Mammary epithelial cell (primary cell): Measurements from ENCODE around the gene PZP.

ENCODE experiments used
- EZH2 ChIP-seq: IDR thresholded peaks from 2 replicates; pipeline ENCODE4 v1.6.1; 2012; ENCODE audit warnings: low read length, inconsistent platforms, borderline replicate concordance
- TF ChIP-seq, protein P1 (sequence below), 2 donors: IDR thresholded peaks in 1 of 2; conservative IDR thresholded peaks in 1 of 2; 2 replicates each; pipeline ENCODE4 v1.5.1; 2011 to 2012; ENCODE audit warnings: inconsistent platforms in 2 of 2, low read length in 2 of 2, mild to moderate bottlenecking in 2 of 2, control low read depth in 1 of 2, low read depth in 1 of 2; ENCODE audit not compliant: insufficient read depth in 1 of 2; ENCODE audit errors: extremely low read depth in 1 of 2

DNA sequence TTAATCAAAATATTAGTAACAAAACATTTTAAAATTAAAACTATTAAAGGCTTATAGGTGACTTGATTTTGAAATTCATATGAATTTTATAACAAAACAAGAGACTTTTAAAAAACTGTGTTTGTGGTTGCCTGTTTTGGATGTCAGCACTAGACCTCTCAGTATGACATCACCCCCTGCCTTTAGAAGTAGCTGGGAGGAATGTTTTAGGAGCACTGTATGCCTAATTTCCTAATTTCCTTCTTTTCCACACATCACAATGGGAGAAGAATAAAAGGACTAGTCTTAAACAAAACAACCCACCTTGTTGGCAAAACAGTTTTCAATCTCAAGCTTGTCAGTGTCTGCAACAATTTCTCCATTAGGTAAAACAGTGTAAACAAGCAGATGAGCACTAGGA is 48.1 kb upstream of the PZP start:
- TF ChIP-seq, protein P1, sequence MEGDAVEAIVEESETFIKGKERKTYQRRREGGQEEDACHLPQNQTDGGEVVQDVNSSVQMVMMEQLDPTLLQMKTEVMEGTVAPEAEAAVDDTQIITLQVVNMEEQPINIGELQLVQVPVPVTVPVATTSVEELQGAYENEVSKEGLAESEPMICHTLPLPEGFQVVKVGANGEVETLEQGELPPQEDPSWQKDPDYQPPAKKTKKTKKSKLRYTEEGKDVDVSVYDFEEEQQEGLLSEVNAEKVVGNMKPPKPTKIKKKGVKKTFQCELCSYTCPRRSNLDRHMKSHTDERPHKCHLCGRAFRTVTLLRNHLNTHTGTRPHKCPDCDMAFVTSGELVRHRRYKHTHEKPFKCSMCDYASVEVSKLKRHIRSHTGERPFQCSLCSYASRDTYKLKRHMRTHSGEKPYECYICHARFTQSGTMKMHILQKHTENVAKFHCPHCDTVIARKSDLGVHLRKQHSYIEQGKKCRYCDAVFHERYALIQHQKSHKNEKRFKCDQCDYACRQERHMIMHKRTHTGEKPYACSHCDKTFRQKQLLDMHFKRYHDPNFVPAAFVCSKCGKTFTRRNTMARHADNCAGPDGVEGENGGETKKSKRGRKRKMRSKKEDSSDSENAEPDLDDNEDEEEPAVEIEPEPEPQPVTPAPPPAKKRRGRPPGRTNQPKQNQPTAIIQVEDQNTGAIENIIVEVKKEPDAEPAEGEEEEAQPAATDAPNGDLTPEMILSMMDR (conservative IDR thresholded peaks at IDR 0.05 in 1 of 2, IDR thresholded peaks at IDR 0.05 in 1 of 2; ENCODE audit: extremely low read depth in 1 of 2, insufficient read depth in 1 of 2, low read depth in 1 of 2, low read length in 2 of 2) = no peak
- TF ChIP-seq EZH2 = no peak
